Right hindlimb (tissue), 1 donor: ENCODE measurements around the gene SCUBE1.

ENCODE experiments used
- DNase-seq: peaks from one replicate; pipeline ENCODE4 v3.0.0-alpha.2; 2018

Gene SCUBE1

GRCh38 chr22:43325176-43325575, 18.0 kb downstream of the SCUBE1 start:
- DNase-seq = no peak

GRCh38 chr22:43320943-43321900, 21.9 kb downstream of the SCUBE1 start:
- DNase-seq = no peak

GRCh38 chr22:43319661-43320486, 23.3 kb downstream of the SCUBE1 start:
- DNase-seq = no peak

- DNase-seq = no peak
These were observed 25.9 kb downstream of the SCUBE1 start for GRCh38 chr22:43317239-43317638.

- no peak for DNase-seq
These were observed 27.4 kb downstream of the SCUBE1 start for GRCh38 chr22:43315687-43316217.

- no peak for DNase-seq
These were observed 28.6 kb downstream of the SCUBE1 start for GRCh38 chr22:43314611-43315010.

- no peak for DNase-seq
These were observed 29.2 kb downstream of the SCUBE1 start for GRCh38 chr22:43313890-43314474.

GRCh38 chr22:43313244-43313889, 29.8 kb downstream of the SCUBE1 start:
- no peak for DNase-seq

- DNase-seq = no peak
These were observed 30.6 kb downstream of the SCUBE1 start for GRCh38 chr22:43312608-43313007.

GRCh38 chr22:43310798-43311197, 32.4 kb downstream of the SCUBE1 start:
- no peak for DNase-seq

GRCh38 chr22:43310311-43310710, 32.9 kb downstream of the SCUBE1 start:
- DNase-seq = no peak

GRCh38 chr22:43308836-43309235, 34.3 kb downstream of the SCUBE1 start:
- no peak for DNase-seq

- no peak for DNase-seq
These were observed 34.9 kb downstream of the SCUBE1 start for GRCh38 chr22:43308060-43308830.

GRCh38 chr22:43305806-43306205, 37.4 kb downstream of the SCUBE1 start:
- no peak for DNase-seq

GRCh38 chr22:43304831-43305590, 38.2 kb downstream of the SCUBE1 start:
- no peak for DNase-seq

GRCh38 chr22:43303751-43304150, 39.4 kb downstream of the SCUBE1 start:
- no peak for DNase-seq

GRCh38 chr22:43303166-43303565, 40.0 kb downstream of the SCUBE1 start:
- DNase-seq = no peak

GRCh38 chr22:43302531-43303041, 40.6 kb downstream of the SCUBE1 start:
- DNase-seq = no peak

- DNase-seq = no peak
These were observed 41.3 kb downstream of the SCUBE1 start for GRCh38 chr22:43301866-43302265.

- no peak for DNase-seq
These were observed 42.1 kb downstream of the SCUBE1 start for GRCh38 chr22:43300891-43301676.
